OCI-LY7 (cell line): Measurements from ENCODE around the gene HOXB6. TPM values are rescaled to one million over a fixed set of nuclear protein-coding genes. Genes with fewer than 3 reads are reported as not detected.

Source experiments
- BruUV-seq: library from RNA; stranded (reverse); fragments of 400-500 nt; replicated peaks from 2 replicates; lab custom pipeline; 2021; lab: Mats Ljungman, UMichigan
- CTCF ChIA-PET: fragments of 300-600 bp; sonication (Branson Sonifier 250); formaldehyde crosslinking; loops from one replicate; lab custom pipeline; 2022; ENCODE audit warnings: antibody characterized with exemption; ENCODE audit not compliant: unreplicated experiment; lab: Charles Lee
- POLR2A ChIA-PET: fragments of 300-600 bp; sonication (Branson Sonifier 250); formaldehyde crosslinking; loops from one replicate; lab custom pipeline; 2022; ENCODE audit warnings: antibody characterized with exemption; lab: Charles Lee
- DNase-seq: peaks from one replicate; pipeline ENCODE4 v3.0.0-alpha.2; 2015; ENCODE audit warnings: low spot score
- H2AFZ ChIP-seq: fragments of 200-600 bp; sonication (generic), shearing (Covaris generic); 2 replicates; pipeline ENCODE4 v1.6.1; 2014; ENCODE audit warnings: mild to moderate bottlenecking, antibody characterized with exemption, low read length, moderate library complexity
- H3K27ac ChIP-seq: fragments of 200-600 bp; sonication (generic); 2 replicates; pipeline ENCODE4 v1.5.1; 2014; ENCODE audit warnings: mixed run types, low read depth, mild to moderate bottlenecking, moderate library complexity, low read length, inconsistent platforms; ENCODE audit not compliant: poor library complexity, severe bottlenecking
- H3K36me3 ChIP-seq: fragments of 200-600 bp; sonication (generic); 2 replicates; pipeline ENCODE4 v1.6.1; 2014; ENCODE audit warnings: mild to moderate bottlenecking, antibody characterized with exemption, low read length, moderate library complexity, mixed read lengths; ENCODE audit not compliant: insufficient read depth
- H3K4me1 ChIP-seq: fragments of 200-600 bp; sonication (generic); 2 replicates; pipeline ENCODE4 v1.5.1; 2014; ENCODE audit warnings: mild to moderate bottlenecking, low read length; ENCODE audit not compliant: insufficient read depth, poor library complexity, severe bottlenecking
- H3K4me2 ChIP-seq: fragments of 200-600 bp; sonication (generic); 2 replicates; pipeline ENCODE4 v1.6.1; 2014; ENCODE audit warnings: mild to moderate bottlenecking, low read length
- H3K4me3 ChIP-seq: fragments of 200-600 bp; sonication (generic); 2 replicates; pipeline ENCODE4 v1.5.1; 2014; ENCODE audit warnings: mild to moderate bottlenecking, low read depth, low read length; ENCODE audit not compliant: poor library complexity, severe bottlenecking
- H3K79me2 ChIP-seq: fragments of 200-600 bp; sonication (generic); 2 replicates; pipeline ENCODE4 v1.6.1; 2016; ENCODE audit warnings: low read depth, mild to moderate bottlenecking, low read length, moderate library complexity, mixed read lengths; ENCODE audit not compliant: insufficient read depth
- H3K9me2 ChIP-seq: fragments of 200-600 bp; sonication (generic); 2 replicates; pipeline ENCODE4 v1.6.1; 2016; ENCODE audit warnings: mild to moderate bottlenecking, low read length, mixed read lengths; ENCODE audit not compliant: insufficient read depth
- H3K9me3 ChIP-seq: fragments of 200-600 bp; sonication (generic); 2 replicates; pipeline ENCODE4 v1.6.1; 2014; ENCODE audit warnings: mild to moderate bottlenecking, mixed run types, low read length, mixed read lengths
- H4K20me1 ChIP-seq: fragments of 200-600 bp; sonication (generic); 2 replicates; pipeline ENCODE4 v1.6.1; 2014; ENCODE audit warnings: mild to moderate bottlenecking, antibody characterized with exemption, low read length, moderate library complexity, mixed read lengths; ENCODE audit not compliant: insufficient read depth
- EZH2phosphoT487 ChIP-seq: fragments of 200-600 bp; sonication (generic); IDR thresholded peaks from 2 replicates; pipeline ENCODE4 v1.6.1; 2018; ENCODE audit warnings: low read depth, borderline replicate concordance, mild to moderate bottlenecking, mixed run types, antibody characterized with exemption, low read length, moderate library complexity, mixed read lengths
- intact Hi-C: fragments of 100-400 bp; cut with micrococcal nuclease; formaldehyde crosslinking; loops from one replicate; pipeline ENCODE4 v1.10.0; 2022; ENCODE audit not compliant: unreplicated experiment
- total RNA-seq, 2 experiments: library from RNA; depleted of rRNA in 1 of 2; stranded (reverse); fragments of >200 nt in 1 of 2; shearing (Covaris generic) in 1 of 2; gene quantifications; 2 replicates each; pipeline ENCODE4 v1.2.3, GENCODE V29; 2014 to 2022
- TF ChIP-seq, protein P1 (sequence below): fragments of 200-600 bp; sonication (generic); conservative IDR thresholded peaks from 2 replicates; pipeline ENCODE4 v1.5.1; 2014; ENCODE audit warnings: mild to moderate bottlenecking, antibody characterized with exemption, low read length, moderate library complexity, mixed read lengths

The HOXB6 gene
- total RNA-seq, 2 experiments from 2014 or later: not detected

DNA sequence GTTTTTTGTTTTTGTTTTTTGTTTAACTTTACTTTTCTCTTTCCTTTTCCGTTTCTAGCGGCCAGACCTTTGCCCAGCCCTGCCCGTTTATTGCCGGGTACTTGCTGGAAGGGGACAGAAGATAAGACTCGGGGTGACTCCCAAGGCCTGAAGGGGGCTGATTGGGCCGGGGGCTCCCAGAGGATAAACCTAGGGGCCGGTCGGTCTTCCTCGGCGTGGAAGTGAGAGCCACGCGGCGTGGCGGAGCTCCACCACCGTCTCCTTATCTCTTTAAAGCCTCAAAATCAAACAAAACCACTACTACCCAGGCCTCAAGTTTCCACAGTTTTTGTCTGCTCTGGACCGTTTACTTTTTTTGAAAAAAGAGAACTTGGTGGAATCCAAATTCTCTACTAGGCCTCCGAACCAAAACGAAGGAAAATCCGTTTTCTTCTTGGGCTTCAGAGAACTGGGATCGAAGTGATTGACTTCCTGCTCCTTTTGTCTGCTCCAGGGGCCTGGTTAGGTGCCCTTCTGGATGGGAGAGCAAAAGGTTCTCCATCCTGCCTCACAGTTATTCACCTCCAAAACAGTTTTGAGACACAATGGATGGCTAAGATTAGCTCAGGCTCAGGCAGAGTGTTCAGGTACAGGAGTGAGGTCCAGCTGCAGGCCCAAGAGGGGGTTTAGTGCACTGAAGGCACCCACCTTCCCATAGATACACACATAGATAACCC lies 29.9 kb upstream of the HOXB6 start:
- H3K4me1 ChIP-seq: no peaks in the 10 kb centered on the region
- CTCF ChIA-PET: no interaction called here
- no peak overlapping the region for H3K4me3 ChIP-seq
- H3K79me2 ChIP-seq: no peaks in the 10 kb centered on the region
- H3K9me3 ChIP-seq: no peaks in the 10 kb centered on the region
- H3K4me2 ChIP-seq: no peak overlapping the region
- TF ChIP-seq, protein P1, sequence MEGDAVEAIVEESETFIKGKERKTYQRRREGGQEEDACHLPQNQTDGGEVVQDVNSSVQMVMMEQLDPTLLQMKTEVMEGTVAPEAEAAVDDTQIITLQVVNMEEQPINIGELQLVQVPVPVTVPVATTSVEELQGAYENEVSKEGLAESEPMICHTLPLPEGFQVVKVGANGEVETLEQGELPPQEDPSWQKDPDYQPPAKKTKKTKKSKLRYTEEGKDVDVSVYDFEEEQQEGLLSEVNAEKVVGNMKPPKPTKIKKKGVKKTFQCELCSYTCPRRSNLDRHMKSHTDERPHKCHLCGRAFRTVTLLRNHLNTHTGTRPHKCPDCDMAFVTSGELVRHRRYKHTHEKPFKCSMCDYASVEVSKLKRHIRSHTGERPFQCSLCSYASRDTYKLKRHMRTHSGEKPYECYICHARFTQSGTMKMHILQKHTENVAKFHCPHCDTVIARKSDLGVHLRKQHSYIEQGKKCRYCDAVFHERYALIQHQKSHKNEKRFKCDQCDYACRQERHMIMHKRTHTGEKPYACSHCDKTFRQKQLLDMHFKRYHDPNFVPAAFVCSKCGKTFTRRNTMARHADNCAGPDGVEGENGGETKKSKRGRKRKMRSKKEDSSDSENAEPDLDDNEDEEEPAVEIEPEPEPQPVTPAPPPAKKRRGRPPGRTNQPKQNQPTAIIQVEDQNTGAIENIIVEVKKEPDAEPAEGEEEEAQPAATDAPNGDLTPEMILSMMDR: no peak
- TF ChIP-seq EZH2phosphoT487: no peak
- BruUV-seq: no TSS peak
- no peaks in the 10 kb centered on the region for H3K9me2 ChIP-seq
- H2AFZ ChIP-seq: no peak overlapping the region
- no peaks in the 10 kb centered on the region for H4K20me1 ChIP-seq
- H3K27ac ChIP-seq: no peak overlapping the region
- no peak for DNase-seq
- intact Hi-C loops: no loop called here
- H3K36me3 ChIP-seq: no peaks in the 10 kb centered on the region
- POLR2A ChIA-PET: no interaction called here

DNA sequence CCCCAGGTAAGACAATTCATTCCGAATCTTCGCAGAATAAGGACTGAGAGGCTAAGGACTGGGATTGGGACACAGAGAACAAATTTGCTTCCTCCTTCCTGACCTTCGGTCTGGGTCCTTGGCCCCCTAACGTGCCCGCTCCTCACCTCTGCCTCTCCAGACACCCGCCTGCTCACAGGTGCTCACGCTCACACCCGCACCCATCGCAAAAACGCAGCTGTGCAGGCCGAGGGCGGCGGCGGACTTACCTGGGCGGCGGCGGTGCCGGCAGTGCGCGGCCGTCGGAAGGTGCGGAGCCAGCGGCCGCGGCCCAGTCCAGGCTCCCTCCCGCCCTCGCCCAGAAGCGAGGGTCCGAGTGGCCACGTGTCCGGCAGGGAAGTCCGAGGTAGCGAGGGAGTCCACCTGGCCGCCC lies 28.5 kb upstream of the HOXB6 start:
- H3K4me2 ChIP-seq: no peak overlapping the region
- CTCF ChIA-PET: no interaction called here
- no peaks in the 10 kb centered on the region for H4K20me1 ChIP-seq
- H3K79me2 ChIP-seq: no peaks in the 10 kb centered on the region
- intact Hi-C loops: no loop called here
- H3K36me3 ChIP-seq: no peaks in the 10 kb centered on the region
- BruUV-seq: no TSS peak
- no peak for DNase-seq
- POLR2A ChIA-PET: no interaction called here
- TF ChIP-seq, protein P1: no peak
- TF ChIP-seq EZH2phosphoT487: no peak
- H3K4me3 ChIP-seq: no peak overlapping the region
- no peak overlapping the region for H3K27ac ChIP-seq
- H3K4me1 ChIP-seq: no peaks in the 10 kb centered on the region
- no peak overlapping the region for H2AFZ ChIP-seq
- no peaks in the 10 kb centered on the region for H3K9me3 ChIP-seq
- no peaks in the 10 kb centered on the region for H3K9me2 ChIP-seq

DNA sequence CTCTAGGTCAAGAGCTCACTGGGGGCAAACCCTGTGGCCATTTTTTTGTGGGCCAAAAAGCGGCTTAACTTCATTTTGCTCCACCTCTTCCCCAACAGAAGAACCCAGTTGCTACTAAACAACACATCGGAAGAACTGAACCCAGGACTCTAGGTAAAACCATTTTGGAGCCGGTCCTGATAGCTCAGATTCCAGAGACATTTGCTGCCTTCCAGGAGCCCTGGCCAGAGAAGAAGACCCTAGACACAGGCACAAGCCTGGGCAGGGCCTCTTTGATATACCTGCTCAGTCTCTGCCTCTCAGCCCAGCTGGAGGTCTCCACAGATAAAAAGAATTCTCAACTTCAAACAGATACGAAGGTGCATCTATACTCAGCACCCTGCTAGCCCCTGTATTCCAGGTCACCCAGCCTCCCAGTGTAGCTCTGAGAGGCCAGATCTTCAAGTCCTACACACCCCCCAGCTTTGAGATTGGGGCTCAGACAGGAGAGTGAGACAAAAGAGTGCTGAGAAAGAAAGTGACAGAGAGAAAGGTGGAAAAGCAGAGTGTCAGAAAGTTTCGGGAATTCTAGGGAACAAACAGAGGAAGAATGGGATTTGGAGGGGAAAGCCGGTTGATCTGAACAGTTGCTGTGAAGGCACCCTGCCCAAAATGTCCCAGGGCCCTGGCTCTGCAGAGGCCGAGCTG lies 27.9 kb upstream of the HOXB6 start:
- H3K4me2 ChIP-seq: no peak overlapping the region
- H3K4me1 ChIP-seq: no peaks in the 10 kb centered on the region
- no peaks in the 10 kb centered on the region for H4K20me1 ChIP-seq
- H3K4me3 ChIP-seq: no peak overlapping the region
- no peak for DNase-seq
- no peaks in the 10 kb centered on the region for H3K9me3 ChIP-seq
- H2AFZ ChIP-seq: no peak overlapping the region
- no peaks in the 10 kb centered on the region for H3K36me3 ChIP-seq
- intact Hi-C loops: no loop called here
- POLR2A ChIA-PET: no interaction called here
- no TSS peak for BruUV-seq
- H3K9me2 ChIP-seq: no peaks in the 10 kb centered on the region
- TF ChIP-seq EZH2phosphoT487: no peak
- TF ChIP-seq, protein P1: no peak
- CTCF ChIA-PET: no interaction called here
- H3K79me2 ChIP-seq: no peaks in the 10 kb centered on the region
- no peak overlapping the region for H3K27ac ChIP-seq
